Measurements from ENCODE around the gene AHSA1. TPM values are rescaled to one million over a fixed set of nuclear protein-coding genes. Genes with fewer than 3 reads are reported as not detected.

The AHSA1 gene
- total and polyA plus RNA-seq, 2 of the 8 experiments (the other 6 are each of a cell fraction or from before 2014, with no cell fraction given), result 155 to 221 TPM

GRCh38 chr14:77485901-77486678 lies 28.2 kb downstream of the AHSA1 start (continued):
- TF ChIP-seq USF2 (IDR thresholded peaks at IDR 0.05; ENCODE audit: low read length) (no peak), MAFK (IDR thresholded peaks at IDR 0.05; ENCODE audit: low read depth, low read length) (no peak), RFX5 (IDR thresholded peaks at IDR 0.05; ENCODE audit: borderline replicate concordance, low read depth, low read length) (no peak), BACH1 (IDR thresholded peaks at IDR 0.05; ENCODE audit: low read length) (no peak)

Measured in H1 (cell line).